ENCODE measurements around the gene CHD5.

CHD5 gene

GRCh38 chr1:6117624-6118023 lies 62.5 kb downstream of the CHD5 start:
- no peaks in the 10 kb centered on the region for H3K36me3 ChIP-seq (ENCODE audit: control insufficient read depth, insufficient read depth, low read length)
- H3K4me3 ChIP-seq (ENCODE audit: insufficient read depth, low read depth, low read length, poor library complexity, severe bottlenecking): no peak overlapping the region
- no peaks in the 10 kb centered on the region for H3K9me3 ChIP-seq (ENCODE audit: control insufficient read depth, low read length)
- no peak for DNase-seq
- H3K4me1 ChIP-seq (ENCODE audit: control insufficient read depth, insufficient read depth, low read length, poor library complexity, severe bottlenecking): no peaks in the 10 kb centered on the region
- H3K27ac ChIP-seq (ENCODE audit: insufficient read depth, low read length, poor library complexity, severe bottlenecking): no peak overlapping the region
- no peaks in the 10 kb centered on the region for H3K27me3 ChIP-seq (replicated peaks; ENCODE audit: control insufficient read depth, insufficient read depth, low read length, poor library complexity, severe bottlenecking)

GRCh38 chr1:6117064-6117463 lies 63.1 kb downstream of the CHD5 start:
- Histone ChIP-seq H3K27me3 (replicated peaks; ENCODE audit: control insufficient read depth, insufficient read depth, low read length, poor library complexity, severe bottlenecking) (no peaks in the 10 kb centered on the region), H3K9me3 (ENCODE audit: control insufficient read depth, low read length) (no peaks in the 10 kb centered on the region), H3K36me3 (ENCODE audit: control insufficient read depth, insufficient read depth, low read length) (no peaks in the 10 kb centered on the region), H3K4me3 (ENCODE audit: insufficient read depth, low read depth, low read length, poor library complexity, severe bottlenecking) (no peak overlapping the region), H3K4me1 (ENCODE audit: control insufficient read depth, insufficient read depth, low read length, poor library complexity, severe bottlenecking) (no peaks in the 10 kb centered on the region), H3K27ac (ENCODE audit: insufficient read depth, low read length, poor library complexity, severe bottlenecking) (no peak overlapping the region)
- DNase-seq: no peak

DNA sequence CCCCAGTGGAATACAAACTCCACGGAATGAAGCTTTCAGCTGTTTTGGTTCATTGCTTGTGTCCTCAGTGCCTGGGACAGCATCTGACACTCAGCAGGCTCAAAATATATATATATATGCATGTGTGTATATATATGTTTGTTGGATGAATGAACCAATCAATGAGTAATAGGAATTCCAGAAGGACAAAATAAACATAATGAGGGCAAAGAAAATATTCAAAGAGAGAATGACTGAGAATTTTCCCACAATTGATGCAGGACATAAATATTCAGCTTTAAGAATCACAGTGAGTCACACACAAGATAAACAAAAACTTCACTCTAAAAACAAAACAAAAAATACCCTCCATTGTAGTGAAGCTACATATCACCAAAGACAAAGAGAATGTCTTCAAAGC lies 64.0 kb downstream of the CHD5 start:
- Histone ChIP-seq H3K9me3 (ENCODE audit: control insufficient read depth, low read length) (no peaks in the 10 kb centered on the region), H3K27me3 (replicated peaks; ENCODE audit: control insufficient read depth, insufficient read depth, low read length, poor library complexity, severe bottlenecking) (no peaks in the 10 kb centered on the region), H3K4me3 (ENCODE audit: insufficient read depth, low read depth, low read length, poor library complexity, severe bottlenecking) (no peak overlapping the region), H3K4me1 (ENCODE audit: control insufficient read depth, insufficient read depth, low read length, poor library complexity, severe bottlenecking) (no peaks in the 10 kb centered on the region), H3K27ac (ENCODE audit: insufficient read depth, low read length, poor library complexity, severe bottlenecking) (no peak overlapping the region), H3K36me3 (ENCODE audit: control insufficient read depth, insufficient read depth, low read length) (no peaks in the 10 kb centered on the region)
- DNase-seq: no peak

DNA sequence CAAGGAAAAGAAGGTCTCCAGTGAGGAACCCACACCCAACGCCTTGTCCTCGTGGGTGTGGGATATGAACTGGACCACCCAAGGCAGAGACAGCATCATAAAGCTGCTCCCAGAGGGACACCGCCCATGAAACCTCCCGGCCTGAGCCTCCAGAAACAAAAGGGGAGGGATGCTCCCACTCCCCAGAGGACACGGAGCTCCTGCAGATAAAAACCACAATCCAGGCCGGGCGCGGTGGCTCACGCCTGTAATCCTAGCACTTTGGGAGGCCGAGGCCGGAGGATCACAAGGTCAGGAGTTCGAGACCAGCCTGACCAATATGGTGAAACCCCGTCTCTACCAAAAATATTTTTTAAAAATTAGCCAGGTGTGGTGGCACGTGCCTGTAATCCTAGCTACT lies 66.4 kb downstream of the CHD5 start:
- H3K4me1 ChIP-seq (ENCODE audit: control insufficient read depth, insufficient read depth, low read length, poor library complexity, severe bottlenecking): no peaks in the 10 kb centered on the region
- H3K4me3 ChIP-seq (ENCODE audit: insufficient read depth, low read depth, low read length, poor library complexity, severe bottlenecking): no peak overlapping the region
- no peak overlapping the region for H3K27ac ChIP-seq (ENCODE audit: insufficient read depth, low read length, poor library complexity, severe bottlenecking)
- DNase-seq: no peak
- H3K36me3 ChIP-seq (ENCODE audit: control insufficient read depth, insufficient read depth, low read length): no peaks in the 10 kb centered on the region
- H3K9me3 ChIP-seq (ENCODE audit: control insufficient read depth, low read length): no peaks in the 10 kb centered on the region
- H3K27me3 ChIP-seq (replicated peaks; ENCODE audit: control insufficient read depth, insufficient read depth, low read length, poor library complexity, severe bottlenecking): no peaks in the 10 kb centered on the region

DNA sequence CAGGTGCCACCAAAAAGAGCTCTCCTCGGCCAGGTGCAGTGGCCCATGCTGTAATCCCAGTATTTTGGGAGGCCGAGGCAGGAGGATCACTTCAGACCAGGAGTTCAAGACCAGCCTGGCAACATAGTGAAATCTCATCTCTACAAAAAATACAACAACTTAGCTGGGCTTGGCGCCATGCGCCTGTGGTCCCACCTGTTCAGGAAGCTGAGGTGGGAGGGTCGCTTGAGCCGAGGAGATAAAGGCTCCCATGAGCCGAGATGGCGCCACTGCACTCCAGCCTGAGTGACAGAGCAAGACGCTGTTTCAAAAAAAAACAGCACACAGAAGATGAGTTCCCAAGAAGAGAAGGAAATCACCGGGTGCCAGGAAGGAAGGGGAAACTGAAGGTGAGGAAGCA lies 67.0 kb downstream of the CHD5 start:
- H3K9me3 ChIP-seq (ENCODE audit: control insufficient read depth, low read length): no peaks in the 10 kb centered on the region
- no peak for DNase-seq
- H3K27me3 ChIP-seq (replicated peaks; ENCODE audit: control insufficient read depth, insufficient read depth, low read length, poor library complexity, severe bottlenecking): no peaks in the 10 kb centered on the region
- no peak overlapping the region for H3K4me3 ChIP-seq (ENCODE audit: insufficient read depth, low read depth, low read length, poor library complexity, severe bottlenecking)
- no peaks in the 10 kb centered on the region for H3K36me3 ChIP-seq (ENCODE audit: control insufficient read depth, insufficient read depth, low read length)
- no peaks in the 10 kb centered on the region for H3K4me1 ChIP-seq (ENCODE audit: control insufficient read depth, insufficient read depth, low read length, poor library complexity, severe bottlenecking)
- no peak overlapping the region for H3K27ac ChIP-seq (ENCODE audit: insufficient read depth, low read length, poor library complexity, severe bottlenecking)

GRCh38 chr1:6112690-6113005 lies 67.5 kb downstream of the CHD5 start:
- Histone ChIP-seq H3K27ac (ENCODE audit: insufficient read depth, low read length, poor library complexity, severe bottlenecking) (no peak overlapping the region), H3K9me3 (ENCODE audit: control insufficient read depth, low read length) (no peaks in the 10 kb centered on the region), H3K27me3 (replicated peaks; ENCODE audit: control insufficient read depth, insufficient read depth, low read length, poor library complexity, severe bottlenecking) (no peaks in the 10 kb centered on the region), H3K4me3 (ENCODE audit: insufficient read depth, low read depth, low read length, poor library complexity, severe bottlenecking) (no peak overlapping the region), H3K4me1 (ENCODE audit: control insufficient read depth, insufficient read depth, low read length, poor library complexity, severe bottlenecking) (no peaks in the 10 kb centered on the region), H3K36me3 (ENCODE audit: control insufficient read depth, insufficient read depth, low read length) (no peaks in the 10 kb centered on the region)
- DNase-seq: no peak

DNA sequence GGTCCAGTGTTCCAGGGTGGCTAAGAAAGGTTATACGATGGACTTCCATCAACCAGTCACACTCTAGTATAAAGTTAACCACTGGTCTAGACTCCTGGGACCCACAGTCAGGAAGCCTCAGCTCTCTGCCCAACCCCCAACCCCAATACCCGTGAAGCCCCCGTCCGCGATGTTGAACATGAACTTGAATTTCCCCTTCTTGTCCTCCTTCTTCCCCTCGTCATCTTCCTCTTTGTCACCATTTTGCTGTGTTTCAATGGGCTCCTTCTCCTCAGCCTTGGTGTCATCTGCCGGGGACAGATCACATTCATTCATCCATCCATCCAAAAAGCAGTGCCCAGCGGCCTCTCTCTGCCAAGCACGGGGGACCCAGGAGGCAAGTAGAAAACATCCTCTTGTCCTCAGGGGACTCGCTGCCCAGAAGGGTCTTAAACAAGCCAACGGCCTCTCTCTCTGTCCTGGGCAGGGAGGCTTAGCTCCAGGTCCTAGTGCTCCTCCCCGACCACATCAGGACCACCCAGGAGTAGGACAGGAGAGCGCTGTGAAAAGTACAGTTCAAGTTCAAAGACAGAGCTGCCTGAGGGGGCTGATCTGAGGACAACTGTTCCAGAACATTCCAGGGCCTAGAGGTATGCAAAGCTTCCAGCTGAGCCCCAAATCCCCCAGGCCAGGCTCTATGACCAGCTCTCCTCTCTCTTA lies 68.0 kb downstream of the CHD5 start:
- no peak overlapping the region for H3K27ac ChIP-seq (ENCODE audit: insufficient read depth, low read length, poor library complexity, severe bottlenecking)

DNA sequence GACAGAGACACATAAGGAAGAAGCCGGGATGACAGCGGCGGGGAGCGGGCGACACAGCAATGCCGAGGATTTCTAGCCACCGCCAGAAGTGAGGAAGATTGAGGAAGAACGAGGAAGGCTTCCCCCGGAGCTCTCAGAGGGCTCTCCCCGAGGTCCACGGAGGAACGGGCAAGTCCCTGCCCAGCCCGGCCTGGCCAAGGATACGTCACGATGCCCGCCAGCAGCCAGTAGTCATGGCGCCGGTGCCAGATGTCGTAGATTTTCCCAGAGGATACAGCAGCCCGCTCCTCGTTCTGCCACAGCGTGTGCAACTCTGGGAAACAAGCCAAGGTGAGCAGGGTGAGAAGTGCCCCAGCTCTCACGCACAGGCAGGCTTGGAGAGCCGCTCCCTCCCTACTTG lies 68.5 kb downstream of the CHD5 start:
- no peaks in the 10 kb centered on the region for H3K36me3 ChIP-seq (ENCODE audit: control insufficient read depth, insufficient read depth, low read length)
- no peak for DNase-seq
- H3K4me1 ChIP-seq (ENCODE audit: control insufficient read depth, insufficient read depth, low read length, poor library complexity, severe bottlenecking): no peaks in the 10 kb centered on the region
- no peak overlapping the region for H3K4me3 ChIP-seq (ENCODE audit: insufficient read depth, low read depth, low read length, poor library complexity, severe bottlenecking)
- H3K27me3 ChIP-seq (replicated peaks; ENCODE audit: control insufficient read depth, insufficient read depth, low read length, poor library complexity, severe bottlenecking): no peaks in the 10 kb centered on the region
- no peaks in the 10 kb centered on the region for H3K9me3 ChIP-seq (ENCODE audit: control insufficient read depth, low read length)
- H3K27ac ChIP-seq (ENCODE audit: insufficient read depth, low read length, poor library complexity, severe bottlenecking): no peak overlapping the region

More for the DNA sequence above, 68.0 kb downstream of the CHD5 start:
- DNase-seq: no peak
- Histone ChIP-seq H3K27me3 (replicated peaks; ENCODE audit: control insufficient read depth, insufficient read depth, low read length, poor library complexity, severe bottlenecking) (no peaks in the 10 kb centered on the region), H3K4me1 (ENCODE audit: control insufficient read depth, insufficient read depth, low read length, poor library complexity, severe bottlenecking) (no peaks in the 10 kb centered on the region), H3K4me3 (ENCODE audit: insufficient read depth, low read depth, low read length, poor library complexity, severe bottlenecking) (no peak overlapping the region), H3K36me3 (ENCODE audit: control insufficient read depth, insufficient read depth, low read length) (no peaks in the 10 kb centered on the region), H3K9me3 (ENCODE audit: control insufficient read depth, low read length) (no peaks in the 10 kb centered on the region)

- DNase-seq: no peak
- no peaks in the 10 kb centered on the region for H3K9me3 ChIP-seq (ENCODE audit: control insufficient read depth, low read length)
- no peak overlapping the region for H3K27ac ChIP-seq (ENCODE audit: insufficient read depth, low read length, poor library complexity, severe bottlenecking)
- no peaks in the 10 kb centered on the region for H3K36me3 ChIP-seq (ENCODE audit: control insufficient read depth, insufficient read depth, low read length)
- H3K27me3 ChIP-seq (replicated peaks; ENCODE audit: control insufficient read depth, insufficient read depth, low read length, poor library complexity, severe bottlenecking): no peaks in the 10 kb centered on the region
- H3K4me1 ChIP-seq (ENCODE audit: control insufficient read depth, insufficient read depth, low read length, poor library complexity, severe bottlenecking): no peaks in the 10 kb centered on the region
- no peak overlapping the region for H3K4me3 ChIP-seq (ENCODE audit: insufficient read depth, low read depth, low read length, poor library complexity, severe bottlenecking)
These were observed 69.8 kb downstream of the CHD5 start for GRCh38 chr1:6110326-6110725.

DNA sequence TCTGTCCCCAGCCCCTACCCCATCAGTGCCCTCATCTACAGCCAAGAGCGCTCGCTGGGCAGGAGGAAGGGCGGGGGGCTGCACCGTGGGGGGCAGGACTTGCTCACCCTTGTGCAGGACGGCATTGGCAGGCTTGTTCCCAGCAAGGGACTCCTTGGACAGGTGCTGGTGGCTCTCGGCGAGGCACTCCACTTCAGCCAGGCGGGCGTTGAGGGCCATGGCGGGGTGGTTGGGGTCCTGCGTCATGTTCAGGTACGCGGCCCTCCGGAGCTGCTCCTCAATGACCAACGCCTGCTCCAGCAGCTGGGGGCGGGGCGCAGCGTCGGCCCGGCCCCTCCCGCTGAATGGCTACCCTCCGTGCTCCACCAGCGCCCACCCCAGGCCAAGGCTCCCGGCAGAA lies 70.4 kb downstream of the CHD5 start:
- Histone ChIP-seq H3K9me3 (ENCODE audit: control insufficient read depth, low read length) (no peaks in the 10 kb centered on the region), H3K36me3 (ENCODE audit: control insufficient read depth, insufficient read depth, low read length) (no peaks in the 10 kb centered on the region), H3K4me3 (ENCODE audit: insufficient read depth, low read depth, low read length, poor library complexity, severe bottlenecking) (no peak overlapping the region), H3K27me3 (replicated peaks; ENCODE audit: control insufficient read depth, insufficient read depth, low read length, poor library complexity, severe bottlenecking) (no peaks in the 10 kb centered on the region), H3K27ac (ENCODE audit: insufficient read depth, low read length, poor library complexity, severe bottlenecking) (no peak overlapping the region), H3K4me1 (ENCODE audit: control insufficient read depth, insufficient read depth, low read length, poor library complexity, severe bottlenecking) (no peaks in the 10 kb centered on the region)
- no peak for DNase-seq
